Cardiac septum (tissue), 1 donor: Measurements from ENCODE around the gene ZNF521. TPM values are rescaled to one million over a fixed set of nuclear protein-coding genes. Genes with fewer than 3 reads are reported as not detected.

Experiments used
- DNase-seq: peaks from one replicate; pipeline ENCODE4 v3.0.0-alpha.2; 2020; ENCODE audit warnings: low spot score
- intact Hi-C: fragments of 100-400 bp; cut with DNase I; formaldehyde crosslinking; loops from one replicate; pipeline ENCODE4 v1.14.0; 2022
- total RNA-seq: library from RNA; stranded (reverse); fragmentation: NEBNext Ultra II Directional; extraction: Animal tissue kit (Norgen Biotek cat#: 25700); gene quantifications from one replicate; pipeline ENCODE4 v1.2.1, GENCODE V29; 2021
- donor health status: DM: no; HTN: no; CAD: no.

ZNF521 gene
- total RNA-seq, 1 donor from 2014 or later: 15.4 TPM

- DNase-seq: no peak
- intact Hi-C loops: no loop called here
Observed at GRCh38 chr18:25187521-25188192, 164.3 kb downstream of the ZNF521 start.

GRCh38 chr18:25186871-25187270 is 165.1 kb downstream of the ZNF521 start:
- DNase-seq: no peak
- intact Hi-C loops: no loop called here

GRCh38 chr18:25181993-25182392 is 170.0 kb downstream of the ZNF521 start:
- intact Hi-C loops: no loop called here

GRCh38 chr18:25181581-25181980 is 170.4 kb downstream of the ZNF521 start:
- no peak for DNase-seq
- intact Hi-C loops: no loop called here

More at GRCh38 chr18:25181993-25182392, 170.0 kb downstream of the ZNF521 start:
- no peak for DNase-seq

- intact Hi-C loops: no loop called here
- DNase-seq: no peak
Observed at GRCh38 chr18:25180973-25181548, 170.9 kb downstream of the ZNF521 start.

- DNase-seq: no peak
- intact Hi-C loops: no loop called here
Observed at GRCh38 chr18:25177631-25178030, 174.3 kb downstream of the ZNF521 start.

- no peak for DNase-seq
- intact Hi-C loops: no loop called here
Observed at GRCh38 chr18:25176518-25177042, 175.4 kb downstream of the ZNF521 start.

GRCh38 chr18:25175558-25176517 is 176.1 kb downstream of the ZNF521 start:
- intact Hi-C loops: no loop called here
- DNase-seq: no peak

GRCh38 chr18:25174324-25174723 is 177.6 kb downstream of the ZNF521 start:
- no peak for DNase-seq
- intact Hi-C loops: no loop called here

GRCh38 chr18:25171334-25171733 is 180.6 kb downstream of the ZNF521 start:
- no peak for DNase-seq
- intact Hi-C loops: no loop called here

- intact Hi-C loops: no loop called here
- DNase-seq: no peak
Observed at GRCh38 chr18:25170402-25170801, 181.6 kb downstream of the ZNF521 start.

- intact Hi-C loops: loop anchor here (5.0 kb wide), 1 partner anchor 178 kb away; no protein-coding TSS in a partner anchor
- DNase-seq: no peak
Observed at GRCh38 chr18:25169701-25170100, 182.3 kb downstream of the ZNF521 start.

- DNase-seq: no peak
- intact Hi-C loops: loop anchor here (5.0 kb wide), 1 partner anchor 179 kb away; no protein-coding TSS in a partner anchor
Observed at GRCh38 chr18:25167612-25168410, 184.2 kb downstream of the ZNF521 start.

GRCh38 chr18:25166113-25166512 is 185.9 kb downstream of the ZNF521 start:
- intact Hi-C loops: loop anchor here (5.0 kb wide), 1 partner anchor 181 kb away; no protein-coding TSS in a partner anchor

GRCh38 chr18:25164848-25165811 is 186.8 kb downstream of the ZNF521 start:
- DNase-seq: no peak
- intact Hi-C loops: loop anchor here (5.0 kb wide), 1 partner anchor 182 kb away; no protein-coding TSS in a partner anchor

More at GRCh38 chr18:25166113-25166512, 185.9 kb downstream of the ZNF521 start:
- DNase-seq: no peak

GRCh38 chr18:25164211-25164847 is 187.6 kb downstream of the ZNF521 start:
- DNase-seq: no peak
- intact Hi-C loops: no loop called here

- intact Hi-C loops: no loop called here
Observed at GRCh38 chr18:25153426-25153825, 198.5 kb downstream of the ZNF521 start.

More at GRCh38 chr18:25153426-25153825, 198.5 kb downstream of the ZNF521 start:
- DNase-seq: no peak
